Calu3 (cell line): ENCODE results near the gene KRTAP12-4. TPM values are rescaled to one million over a fixed set of nuclear protein-coding genes. Genes with fewer than 3 reads are reported as not detected.

Experiments used
- BruUV-seq: library from RNA; stranded (reverse); fragments of 400-500 nt; replicated peaks from 2 replicates; lab custom pipeline; 2021; lab: Mats Ljungman, UMichigan
- CTCF ChIA-PET: fragments of 300-600 bp; sonication (Branson Sonifier 250); formaldehyde crosslinking; loops from one replicate; lab custom pipeline; 2022; ENCODE audit warnings: antibody characterized with exemption; lab: Charles Lee
- DNase-seq: peaks from one replicate; pipeline ENCODE4 v3.0.0; 2022
- H3K27ac Mint-ChIP-seq: one replicate; pipeline ENCODE4 v1.8.0; 2022; ENCODE audit warnings: mixed read lengths; ENCODE audit not compliant: unreplicated experiment
- H3K27me3 Mint-ChIP-seq: one replicate; pipeline ENCODE4 v1.8.0; 2022; ENCODE audit warnings: mixed read lengths; ENCODE audit not compliant: unreplicated experiment
- H3K36me3 Mint-ChIP-seq: one replicate; pipeline ENCODE4 v1.8.0; 2022; ENCODE audit warnings: mild to moderate bottlenecking, moderate library complexity, mixed read lengths; ENCODE audit not compliant: insufficient read depth, unreplicated experiment
- H3K4me1 Mint-ChIP-seq: one replicate; pipeline ENCODE4 v1.8.0; 2022; ENCODE audit warnings: mild to moderate bottlenecking, low read depth, mixed read lengths; ENCODE audit not compliant: unreplicated experiment
- H3K4me3 Mint-ChIP-seq: one replicate; pipeline ENCODE4 v1.8.0; 2022; ENCODE audit warnings: mild to moderate bottlenecking, low read depth, moderate library complexity, mixed read lengths; ENCODE audit not compliant: unreplicated experiment
- H3K9me3 Mint-ChIP-seq: one replicate; pipeline ENCODE4 v1.8.0; 2022; ENCODE audit warnings: low read depth, mixed read lengths; ENCODE audit not compliant: unreplicated experiment
- CTCF ChIP-seq: fragments of 200-600 bp; IDR thresholded peaks from one replicate; pipeline ENCODE4 v1.8.0; 2022; ENCODE audit warnings: antibody characterized with exemption; ENCODE audit not compliant: unreplicated experiment
- intact Hi-C: fragments of 100-400 bp; cut with micrococcal nuclease; formaldehyde crosslinking; loops from one replicate; pipeline ENCODE4 v1.10.0; 2022; ENCODE audit not compliant: unreplicated experiment
- total RNA-seq: library from RNA; stranded (reverse); gene quantifications from 2 replicates; pipeline ENCODE4 v1.2.3, GENCODE V29; 2022

KRTAP12-4 gene
- total RNA-seq, 1 experiment from 2014 or later: not detected

GRCh38 chr21:44695641-44696040 is 41.2 kb upstream of the KRTAP12-4 start:
- peaks cover 88% of the 10 kb centered on the region for H3K27me3 Mint-ChIP-seq
- peaks cover 2% of the 10 kb centered on the region for H3K9me3 Mint-ChIP-seq
- H3K36me3 Mint-ChIP-seq: no peaks in the 10 kb centered on the region
- peaks cover 14% of the 10 kb centered on the region for H3K4me1 Mint-ChIP-seq
- no peak for TF ChIP-seq CTCF
- H3K4me3 Mint-ChIP-seq: no peak overlapping the region
- CTCF ChIA-PET: no interaction called here
- no peak overlapping the region for H3K27ac Mint-ChIP-seq
- intact Hi-C loops: no loop called here
- no TSS peak for BruUV-seq
- DNase-seq: no peak

GRCh38 chr21:44695184-44695583 is 40.7 kb upstream of the KRTAP12-4 start:
- H3K4me1 Mint-ChIP-seq: peaks cover 14% of the 10 kb centered on the region

GRCh38 chr21:44694776-44695175 is 40.3 kb upstream of the KRTAP12-4 start:
- intact Hi-C loops: no loop called here
- DNase-seq: no peak
- H3K27ac Mint-ChIP-seq: no peak overlapping the region
- no TSS peak for BruUV-seq
- H3K9me3 Mint-ChIP-seq: peaks cover 2% of the 10 kb centered on the region
- no peak overlapping the region for H3K4me3 Mint-ChIP-seq
- TF ChIP-seq CTCF: no peak
- peaks cover 14% of the 10 kb centered on the region for H3K4me1 Mint-ChIP-seq
- peaks cover 88% of the 10 kb centered on the region for H3K27me3 Mint-ChIP-seq
- CTCF ChIA-PET: interaction anchor here (0.5 kb wide), 1 partner anchor 593 kb away, joined by 4 read pairs; the partner anchor contains the start of gene POFUT2
- no peaks in the 10 kb centered on the region for H3K36me3 Mint-ChIP-seq

More at GRCh38 chr21:44695184-44695583, 40.7 kb upstream of the KRTAP12-4 start:
- CTCF ChIA-PET: no interaction called here
- intact Hi-C loops: no loop called here
- Mint-ChIP-seq H3K27ac (no peak overlapping the region), H3K4me3 (no peak overlapping the region), H3K27me3 (peaks cover 88% of the 10 kb centered on the region), H3K9me3 (peaks cover 2% of the 10 kb centered on the region), H3K36me3 (no peaks in the 10 kb centered on the region)
- DNase-seq: no peak
- no peak for TF ChIP-seq CTCF
- BruUV-seq: no TSS peak

- intact Hi-C loops: no loop called here
- H3K4me1 Mint-ChIP-seq: peaks cover 9% of the 10 kb centered on the region
- TF ChIP-seq CTCF: no peak
- BruUV-seq: no TSS peak
- no peak overlapping the region for H3K27ac Mint-ChIP-seq
- no peaks in the 10 kb centered on the region for H3K36me3 Mint-ChIP-seq
- no peak for DNase-seq
- no peak overlapping the region for H3K4me3 Mint-ChIP-seq
- CTCF ChIA-PET: no interaction called here
- H3K9me3 Mint-ChIP-seq: peaks cover 2% of the 10 kb centered on the region
- H3K27me3 Mint-ChIP-seq: peaks cover 85% of the 10 kb centered on the region
Measured at GRCh38 chr21:44692798-44693512, 38.5 kb upstream of the KRTAP12-4 start.
